Brain microvascular endothelial cell (primary cell): ENCODE data around the gene KERA.
"Not testable (repeated sequence)": the region's sequence is repeated elsewhere in the genome, so short reads cannot be mapped to it uniquely, and the experiment has no call there.

Experiments
- DNase-seq: peaks from one replicate; pipeline ENCODE4 v3.0.0-alpha.2; 2020
- H3K27ac ChIP-seq: fragments of 250-450 bp; sonication (Bioruptor Pico); 2 replicates; pipeline ENCODE4 v1.5.1; 2020; ENCODE audit warnings: mild to moderate bottlenecking, moderate library complexity
- H3K27me3 ChIP-seq: fragments of 250-450 bp; sonication (Bioruptor Pico); replicated peaks from 2 replicates; pipeline ENCODE4 v1.5.1; 2020; ENCODE audit warnings: mild to moderate bottlenecking
- H3K36me3 ChIP-seq: fragments of 250-450 bp; sonication (Bioruptor Pico); replicated peaks from 2 replicates; pipeline ENCODE4 v1.5.1; 2020; ENCODE audit warnings: mild to moderate bottlenecking
- H3K4me3 ChIP-seq: 2 replicates; pipeline ENCODE4 v1.5.1; 2011; ENCODE audit warnings: low read depth, mild to moderate bottlenecking, control low read depth, low read length, moderate library complexity
- in situ Hi-C: cut with HindIII; loops from 2 replicates; pipeline ENCODE4 v1.10.0; 2017; ENCODE audit warnings: low sequenced_read_pairs, low pct_ligation_motif_present
- TF ChIP-seq, protein P1 (sequence below): IDR thresholded peaks from 2 replicates; pipeline ENCODE4 v1.5.1; 2011; ENCODE audit warnings: low read depth, mild to moderate bottlenecking, moderate library complexity, low read length, control low read depth, inconsistent platforms; ENCODE audit errors: missing control alignments

KERA gene

DNA sequence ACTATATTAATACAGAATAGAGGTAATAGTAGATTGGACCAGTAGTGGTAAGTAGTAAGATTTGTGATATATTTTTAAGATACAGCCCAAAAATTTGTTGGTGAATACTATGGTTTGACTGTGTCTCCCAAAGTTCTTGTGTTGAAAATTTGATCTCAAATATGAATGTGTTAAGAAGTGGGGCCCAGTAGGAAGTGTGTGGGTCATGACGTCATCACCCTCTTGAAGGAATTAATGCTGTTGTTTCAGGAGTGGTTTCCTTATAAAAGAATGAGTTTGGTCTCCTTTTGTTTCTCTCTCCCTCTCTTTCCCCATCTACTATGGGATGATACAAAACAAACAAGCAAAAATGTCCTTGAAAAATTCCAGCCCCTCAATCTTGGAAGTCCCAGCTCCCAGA lies 37.1 kb upstream of the KERA start:
- TF ChIP-seq, protein P1, sequence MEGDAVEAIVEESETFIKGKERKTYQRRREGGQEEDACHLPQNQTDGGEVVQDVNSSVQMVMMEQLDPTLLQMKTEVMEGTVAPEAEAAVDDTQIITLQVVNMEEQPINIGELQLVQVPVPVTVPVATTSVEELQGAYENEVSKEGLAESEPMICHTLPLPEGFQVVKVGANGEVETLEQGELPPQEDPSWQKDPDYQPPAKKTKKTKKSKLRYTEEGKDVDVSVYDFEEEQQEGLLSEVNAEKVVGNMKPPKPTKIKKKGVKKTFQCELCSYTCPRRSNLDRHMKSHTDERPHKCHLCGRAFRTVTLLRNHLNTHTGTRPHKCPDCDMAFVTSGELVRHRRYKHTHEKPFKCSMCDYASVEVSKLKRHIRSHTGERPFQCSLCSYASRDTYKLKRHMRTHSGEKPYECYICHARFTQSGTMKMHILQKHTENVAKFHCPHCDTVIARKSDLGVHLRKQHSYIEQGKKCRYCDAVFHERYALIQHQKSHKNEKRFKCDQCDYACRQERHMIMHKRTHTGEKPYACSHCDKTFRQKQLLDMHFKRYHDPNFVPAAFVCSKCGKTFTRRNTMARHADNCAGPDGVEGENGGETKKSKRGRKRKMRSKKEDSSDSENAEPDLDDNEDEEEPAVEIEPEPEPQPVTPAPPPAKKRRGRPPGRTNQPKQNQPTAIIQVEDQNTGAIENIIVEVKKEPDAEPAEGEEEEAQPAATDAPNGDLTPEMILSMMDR: no peak
- no peaks in the 10 kb centered on the region for H3K36me3 ChIP-seq
- no peak for DNase-seq
- H3K4me3 ChIP-seq: no peak overlapping the region
- in situ Hi-C loops: no loop called here
- no peak overlapping the region for H3K27ac ChIP-seq
- H3K27me3 ChIP-seq: no peaks in the 10 kb centered on the region

DNA sequence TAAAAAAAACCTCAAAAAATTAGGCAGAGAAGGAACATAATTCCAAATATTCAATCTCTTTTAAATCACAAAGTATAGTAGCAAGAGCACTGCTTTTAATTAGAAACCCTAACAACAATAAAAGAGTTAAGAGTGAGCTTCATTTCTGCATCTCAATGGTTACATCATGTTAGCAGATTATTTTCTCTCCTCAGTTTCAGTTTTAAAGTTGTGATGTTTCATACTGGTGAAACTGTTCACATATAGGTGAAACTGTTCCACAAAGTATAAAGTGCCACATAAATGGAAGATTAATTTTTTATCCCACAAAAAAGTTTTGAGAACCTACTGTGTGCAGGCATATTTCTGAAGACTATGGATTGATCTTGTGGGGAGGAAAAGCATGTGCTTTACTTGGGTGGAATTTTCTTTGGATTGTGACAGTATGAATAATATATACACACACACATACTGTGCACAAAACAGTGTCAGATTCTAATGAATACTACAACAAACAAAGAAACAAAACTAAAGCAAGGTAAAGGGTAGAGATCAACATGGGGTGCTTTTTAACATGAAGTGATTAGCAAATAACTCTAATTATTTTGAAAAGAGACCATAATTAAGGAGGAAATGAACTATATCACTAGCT lies 36.3 kb upstream of the KERA start:
- no peak for DNase-seq
- TF ChIP-seq, protein P1: no peak
- Histone ChIP-seq H3K36me3 (no peaks in the 10 kb centered on the region), H3K4me3 (no peak overlapping the region), H3K27ac (no peak overlapping the region), H3K27me3 (no peaks in the 10 kb centered on the region)
- in situ Hi-C loops: no loop called here

DNA sequence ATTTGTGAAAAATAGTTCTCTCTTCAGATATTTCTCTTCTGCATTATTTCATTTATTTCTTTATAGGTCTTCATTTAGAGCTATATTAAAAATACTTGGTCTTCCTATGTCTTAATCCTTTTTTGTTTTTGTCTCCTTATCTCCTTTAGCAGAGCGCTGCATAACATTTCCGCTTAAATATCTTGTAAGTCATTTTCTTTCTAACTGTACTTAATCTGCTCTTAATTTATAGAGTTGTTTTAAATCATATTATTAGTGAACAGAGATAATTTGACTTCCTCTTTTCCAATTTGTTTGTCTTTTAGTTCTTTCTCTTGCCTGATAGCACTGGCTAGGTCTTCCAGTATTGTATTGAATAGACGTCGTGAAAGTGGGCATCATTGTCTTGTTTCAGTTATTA lies 35.5 kb upstream of the KERA start:
- TF ChIP-seq, protein P1: no peak
- no peak for DNase-seq
- H3K27ac ChIP-seq: no peak overlapping the region
- in situ Hi-C loops: no loop called here
- no peak overlapping the region for H3K4me3 ChIP-seq
- no peaks in the 10 kb centered on the region for H3K27me3 ChIP-seq
- no peaks in the 10 kb centered on the region for H3K36me3 ChIP-seq

DNA sequence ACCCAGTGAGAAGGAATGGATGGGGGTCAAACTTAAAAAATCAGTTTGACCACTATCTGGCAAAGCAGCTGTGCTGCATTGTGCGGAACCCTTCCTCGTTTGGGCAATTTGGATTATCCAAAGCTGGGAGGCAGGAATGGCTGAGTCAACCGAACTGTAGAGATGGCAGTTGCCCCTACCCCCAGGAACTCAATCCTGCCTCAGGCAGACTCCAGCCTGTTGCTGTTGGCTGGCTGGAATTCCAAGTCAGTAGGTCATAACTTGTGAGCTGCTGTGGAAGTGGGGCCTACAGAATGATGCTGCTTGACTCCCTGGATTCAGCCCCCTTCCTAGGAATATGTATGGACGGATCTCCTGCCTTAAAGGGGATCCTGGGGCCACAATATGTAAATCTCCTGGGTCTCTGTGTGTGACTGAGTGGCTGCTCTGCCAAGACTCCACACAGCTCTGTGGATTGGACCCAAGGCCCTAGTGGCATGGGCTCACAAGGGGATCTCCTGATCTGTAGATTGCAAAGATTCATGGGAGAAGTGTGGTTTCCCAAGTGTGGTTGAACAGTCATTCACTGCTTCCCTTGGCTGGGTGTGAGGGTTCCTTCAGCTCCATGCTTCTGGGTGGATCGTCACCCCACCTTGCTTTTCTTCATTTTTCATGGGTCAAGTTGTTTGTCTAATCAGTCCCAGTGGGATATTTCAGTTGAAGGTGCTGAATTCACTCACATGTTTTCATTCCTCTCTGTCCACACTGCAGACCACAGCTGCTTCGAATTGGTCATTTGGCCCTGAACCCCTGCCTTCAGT lies 34.3 kb upstream of the KERA start:
- H3K36me3 ChIP-seq: no peaks in the 10 kb centered on the region
- in situ Hi-C loops: no loop called here

DNA sequence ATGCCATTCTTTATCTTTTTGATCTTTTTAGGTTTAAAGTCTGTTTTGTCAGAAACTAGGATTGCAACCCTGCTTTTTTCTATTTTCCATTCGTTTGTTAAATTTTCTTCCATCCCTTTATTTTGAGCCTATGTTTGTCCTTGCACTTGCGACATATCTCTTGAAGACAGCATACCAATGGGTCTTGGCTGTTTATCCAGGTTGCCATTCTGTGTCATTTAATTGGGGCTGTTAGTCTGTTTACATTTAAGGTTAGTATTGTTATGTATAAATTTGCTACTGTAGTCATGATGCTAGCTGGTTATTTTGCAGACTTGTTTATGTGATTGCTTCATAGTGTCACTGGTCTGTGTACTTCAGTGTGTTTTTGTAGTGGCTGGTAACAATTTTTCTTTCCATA lies 32.1 kb upstream of the KERA start:
- H3K4me3 ChIP-seq, H3K36me3 ChIP-seq, DNase-seq, H3K27me3 ChIP-seq, in situ Hi-C loops, H3K27ac ChIP-seq: not testable (repeated sequence)

More for the DNA sequence above, 34.3 kb upstream of the KERA start:
- no peak for DNase-seq
- Histone ChIP-seq H3K4me3 (no peak overlapping the region), H3K27ac (no peak overlapping the region), H3K27me3 (no peaks in the 10 kb centered on the region)
- TF ChIP-seq, protein P1: no peak

DNA sequence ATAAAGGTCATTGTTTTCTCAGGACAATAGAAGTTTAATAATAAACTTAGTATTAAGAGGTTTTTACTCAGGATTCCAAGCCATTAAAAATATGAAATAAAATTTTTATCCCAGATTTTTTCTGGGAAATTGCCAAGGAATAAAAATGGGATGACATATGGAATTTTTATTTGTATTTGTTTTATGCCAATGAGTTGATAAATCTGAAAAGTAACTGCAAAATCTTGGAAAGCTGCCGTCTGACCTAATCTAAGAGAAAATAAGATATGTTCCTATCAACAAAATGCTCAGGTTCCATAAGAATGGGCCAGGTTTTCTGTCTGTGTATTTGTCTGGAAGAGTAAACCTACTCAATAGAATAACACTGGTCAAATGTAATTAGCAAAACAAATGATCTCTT lies 22.2 kb upstream of the KERA start:
- Histone ChIP-seq H3K27me3 (no peaks in the 10 kb centered on the region), H3K27ac (no peak overlapping the region), H3K4me3 (no peak overlapping the region), H3K36me3 (no peaks in the 10 kb centered on the region)
- no peak for DNase-seq
- TF ChIP-seq, protein P1: no peak
- in situ Hi-C loops: no loop called here
